NCI-H446 (cell line): ENCODE data around the gene PER2.
"Not testable (repeated sequence)": the region's sequence is repeated elsewhere in the genome, so short reads cannot be mapped to it uniquely, and the experiment has no call there.

ENCODE experiments used
- DNase-seq, 2 experiments: peaks; one replicate each; lab custom pipeline; 2025; lab: John Stamatoyannopoulos, UW

Gene PER2

DNA sequence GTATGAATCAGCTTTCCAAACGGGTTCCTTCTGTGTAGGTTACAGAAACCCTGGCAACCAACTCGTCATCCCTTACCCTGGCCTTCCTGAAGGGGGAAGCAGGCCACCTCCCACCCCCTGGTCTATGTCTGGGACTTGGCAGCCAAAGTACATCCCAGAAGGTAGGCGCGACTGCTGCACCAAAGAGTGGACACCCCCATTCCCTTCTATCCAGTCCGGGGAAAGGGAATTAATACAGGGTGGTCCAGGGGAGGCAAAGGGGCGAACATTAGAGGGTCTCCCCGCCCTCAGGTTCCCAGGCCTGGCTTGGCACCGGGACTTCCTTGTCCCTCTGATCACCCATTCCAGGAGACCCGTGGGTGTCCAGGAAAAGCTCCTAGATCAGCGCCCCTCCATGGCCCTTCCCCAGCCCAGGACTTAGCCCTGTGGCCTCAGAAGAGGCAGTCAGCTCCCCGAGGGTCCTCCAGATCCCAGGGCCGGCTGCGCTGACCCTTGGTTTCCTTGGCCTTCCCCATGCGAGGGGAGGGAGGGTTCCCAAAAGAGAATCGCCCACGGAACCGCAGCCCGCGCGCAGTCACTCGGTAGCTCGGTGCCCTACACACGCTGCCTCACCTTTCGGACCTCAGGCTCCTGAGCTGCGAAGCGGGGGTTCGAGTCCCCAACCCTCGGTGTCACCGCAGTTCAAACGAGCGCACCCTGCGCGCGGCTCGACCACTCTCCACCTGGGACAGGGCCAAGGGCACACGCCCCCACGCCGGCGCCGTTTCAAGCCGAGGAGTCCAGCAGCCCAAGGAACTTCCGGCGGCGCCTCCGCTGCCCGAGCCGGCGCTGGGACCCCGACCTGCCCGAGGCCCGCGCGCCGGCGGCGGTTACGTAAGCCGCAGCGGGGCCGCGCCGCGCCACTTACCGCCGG lies at the start of gene PER2:
Gene PER2 (minus strand): TSS at position 874 of the 913 bp plus-strand sequence. CDS start 10,674 bp downstream, outside the sequence.
- DNase-seq: peak; percentile 31 to 53

DNA sequence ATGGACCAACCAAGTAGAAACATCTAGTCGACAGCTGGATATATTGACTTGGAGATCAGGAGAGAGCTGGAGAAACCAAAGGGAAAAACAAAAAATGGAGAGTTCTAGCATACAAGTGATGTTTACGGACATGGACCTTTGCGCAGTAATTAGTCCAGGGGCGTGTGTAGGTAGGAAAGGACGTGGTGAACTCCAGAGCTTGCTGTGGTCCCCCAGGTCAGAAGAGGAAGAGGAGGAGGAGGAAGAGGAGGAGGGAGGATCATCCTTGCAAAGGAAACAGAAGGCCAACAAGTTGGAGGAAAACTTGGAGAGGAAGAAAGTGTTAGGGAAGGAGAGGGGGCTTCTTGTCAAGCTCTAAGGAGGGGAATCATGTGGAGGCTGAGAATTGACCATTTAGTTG lies 49.4 kb upstream of the PER2 start:
- no peak for DNase-seq

DNA sequence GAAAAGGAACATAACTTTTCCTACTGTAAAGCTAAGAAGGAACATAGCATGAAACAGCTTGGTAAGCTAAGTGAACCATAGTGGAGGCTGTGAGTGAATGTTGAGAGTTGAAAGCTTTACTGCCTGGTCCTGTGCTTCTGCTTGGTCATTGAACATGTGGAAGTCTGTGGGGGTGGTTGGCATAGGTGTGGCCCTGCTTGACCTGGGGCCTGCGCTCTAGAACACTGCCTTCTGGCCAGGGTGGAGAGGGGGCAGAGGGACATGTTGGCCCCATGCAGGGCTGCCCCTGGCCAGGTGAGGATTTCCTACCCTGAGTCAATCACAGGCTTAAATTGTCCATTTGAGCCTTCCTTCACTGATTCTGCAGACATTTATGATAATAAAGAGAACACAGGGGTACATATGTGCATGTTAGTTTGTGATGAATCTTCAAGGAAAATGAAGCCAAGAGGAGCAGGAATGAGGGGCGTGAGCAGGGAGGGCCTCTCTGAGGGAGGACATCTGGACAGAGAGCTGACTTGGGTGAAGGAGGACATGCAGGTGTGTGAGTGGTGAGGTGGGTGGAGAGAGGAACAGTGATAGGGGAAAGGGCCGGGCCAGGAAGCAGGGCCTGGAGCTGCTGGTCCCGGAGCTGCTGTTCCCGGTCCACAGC lies 48.5 kb upstream of the PER2 start:
- no peak for DNase-seq

GRCh38 chr2:238336151-238336550 lies 47.7 kb upstream of the PER2 start:
- DNase-seq: no peak

DNA sequence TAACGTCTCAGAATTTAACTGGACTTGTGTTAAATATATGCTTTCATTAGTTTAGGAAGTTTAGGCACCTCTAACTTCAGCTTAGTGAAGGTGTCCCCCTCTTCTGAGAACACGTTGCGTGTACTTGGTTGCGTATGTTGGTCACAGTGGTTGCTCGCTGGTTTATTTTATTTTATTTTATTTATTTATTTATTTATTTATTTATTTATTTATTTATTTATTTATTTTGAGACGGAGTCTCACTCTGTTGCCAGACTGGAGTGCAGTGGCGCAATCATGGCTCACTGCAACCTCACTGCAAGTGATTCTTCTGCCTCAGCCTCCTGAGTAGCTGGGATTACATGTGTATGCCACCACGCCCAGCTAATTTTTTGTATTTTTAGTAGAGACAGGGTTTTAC lies 47.2 kb upstream of the PER2 start:
- not testable (repeated sequence) for DNase-seq

GRCh38 chr2:238334885-238335284 lies 46.5 kb upstream of the PER2 start:
- no peak for DNase-seq

DNA sequence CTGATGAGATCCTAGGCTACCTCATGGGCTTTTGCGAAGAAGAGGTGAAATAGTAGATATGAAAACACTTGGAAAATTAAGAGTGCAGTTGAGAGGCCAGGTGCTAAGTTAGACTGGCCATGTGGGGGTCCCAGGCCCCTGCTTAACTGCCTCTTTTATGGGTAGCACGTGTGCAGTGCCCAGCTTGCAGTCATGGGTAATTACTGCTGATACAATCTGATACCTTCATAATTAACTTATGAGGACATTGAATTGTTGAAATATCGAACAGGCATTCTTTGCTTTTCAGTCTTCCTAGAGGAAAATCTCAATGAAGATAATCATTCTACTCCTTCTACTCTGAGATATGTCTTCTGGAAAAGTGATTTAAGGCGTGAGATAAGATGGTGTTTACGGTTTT lies 43.5 kb upstream of the PER2 start:
- DNase-seq: no peak

- no peak for DNase-seq
Measured at GRCh38 chr2:238330391-238330790, 42.0 kb upstream of the PER2 start.

- DNase-seq: no peak
Measured at GRCh38 chr2:238327751-238328150, 39.3 kb upstream of the PER2 start.

- DNase-seq: no peak
Measured at GRCh38 chr2:238326801-238327365, 38.5 kb upstream of the PER2 start.

GRCh38 chr2:238325694-238326093 lies 37.3 kb upstream of the PER2 start:
- no peak for DNase-seq

GRCh38 chr2:238324248-238324647 lies 35.8 kb upstream of the PER2 start:
- DNase-seq: not testable (repeated sequence)

DNA sequence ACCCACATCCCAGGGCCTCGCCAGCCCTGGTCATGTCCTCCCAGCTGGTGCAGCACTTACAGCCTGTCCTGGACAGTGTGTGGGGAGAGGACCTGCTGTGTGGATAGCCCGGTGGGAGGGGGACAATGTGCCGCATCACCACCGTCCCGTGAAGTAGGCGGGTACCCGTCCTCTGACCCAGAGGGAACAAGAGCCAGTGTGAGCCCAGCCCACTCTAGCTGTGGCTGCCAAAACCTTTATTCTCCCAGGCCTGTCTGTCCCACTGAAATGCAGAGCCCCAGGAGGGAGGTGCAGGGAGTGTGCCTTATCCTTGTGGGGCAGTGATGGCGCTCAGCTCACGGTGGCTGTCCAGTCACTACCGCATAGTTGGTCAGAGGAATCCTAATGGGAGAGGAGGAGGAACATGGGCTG lies 33.6 kb upstream of the PER2 start:
- no peak for DNase-seq

DNA sequence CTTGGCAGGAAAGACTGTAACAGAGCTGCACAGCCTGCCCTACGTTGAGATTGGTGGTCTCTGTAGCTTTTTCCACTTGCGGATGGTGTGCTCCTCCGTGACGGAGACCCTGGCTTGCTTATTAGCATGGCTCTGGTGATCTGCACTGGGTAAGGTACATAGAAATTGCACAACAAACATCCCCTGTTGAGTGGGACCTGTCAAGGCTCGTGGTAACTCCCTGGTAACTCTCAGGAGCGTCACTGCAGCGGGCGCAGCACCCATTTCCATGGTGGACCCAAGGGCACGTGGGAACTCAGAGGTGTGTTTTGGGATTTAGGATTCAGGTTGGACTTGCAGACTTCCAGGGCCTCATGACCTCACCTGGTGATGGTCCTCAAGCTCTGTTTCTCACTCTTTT lies 33.1 kb upstream of the PER2 start:
- DNase-seq: no peak

GRCh38 chr2:238320648-238321281 lies 32.4 kb upstream of the PER2 start:
- DNase-seq: no peak

DNA sequence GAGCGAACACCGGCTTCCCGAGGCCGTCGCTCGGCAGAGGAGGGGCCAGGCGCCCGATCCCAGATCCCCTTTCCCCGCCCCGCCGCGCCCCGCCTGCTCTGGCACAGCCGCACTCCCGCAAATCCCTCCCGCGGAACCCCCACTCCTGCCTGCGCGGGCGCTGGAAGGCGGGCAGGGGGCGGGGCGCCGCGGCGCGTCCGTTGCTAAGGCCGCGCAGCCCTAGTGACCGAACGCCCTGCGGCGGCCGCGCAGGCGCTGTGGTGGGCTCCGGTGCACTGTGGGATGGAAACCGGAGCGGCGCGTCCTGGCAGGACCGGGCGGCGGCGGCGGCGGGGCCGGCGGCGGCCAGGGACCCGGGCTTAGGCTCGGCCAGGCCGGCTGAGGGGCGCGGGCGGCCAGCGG lies 31.8 kb upstream of the PER2 start, which contains the start of gene TRAF3IP1:
Gene TRAF3IP1 (plus strand): TSS at position 273 of the 402 bp plus-strand sequence. CDS start 145 bp downstream, outside the sequence.
- DNase-seq: peak; percentile 65 to 93

GRCh38 chr2:238315031-238315595 lies 26.7 kb upstream of the PER2 start:
- no peak for DNase-seq

DNA sequence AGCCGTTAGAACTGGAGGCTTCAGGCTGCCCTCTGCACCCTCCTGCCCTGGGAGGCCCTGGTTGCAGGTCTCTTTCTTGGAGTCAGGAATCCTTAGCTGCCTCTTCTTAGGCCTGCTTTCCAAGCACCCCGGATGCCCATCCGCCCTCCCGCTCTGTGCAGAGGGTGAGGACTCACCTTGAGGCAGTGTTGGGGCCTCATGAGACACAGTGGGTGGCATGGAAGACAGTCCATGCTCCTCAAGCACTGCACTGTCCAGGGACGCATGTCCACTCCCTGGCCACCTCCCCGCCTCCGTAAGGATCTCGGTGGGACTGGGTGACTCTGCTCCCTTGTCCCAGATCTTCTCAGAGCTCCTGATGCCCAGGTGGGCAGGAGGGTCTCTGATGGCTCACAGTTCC lies 26.2 kb upstream of the PER2 start:
- DNase-seq: no peak

DNA sequence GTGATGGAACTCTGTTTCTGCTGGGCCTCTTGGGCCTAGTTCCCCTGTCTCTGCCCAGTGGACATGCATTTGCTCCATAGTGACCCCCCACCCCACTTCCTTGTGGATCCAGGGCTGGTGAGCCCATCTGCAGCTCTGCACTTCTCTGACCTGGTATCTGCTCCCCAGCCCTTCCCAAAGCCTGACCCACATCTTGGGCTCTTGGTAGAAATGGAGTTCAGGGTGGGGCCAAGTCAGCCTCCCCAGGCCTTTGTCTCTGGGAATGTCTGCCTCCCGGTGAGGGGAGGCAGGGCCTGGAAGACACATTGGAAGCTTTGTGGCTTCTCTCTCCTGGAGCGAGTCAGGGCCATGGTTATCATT lies 25.6 kb upstream of the PER2 start:
- no peak for DNase-seq

DNA sequence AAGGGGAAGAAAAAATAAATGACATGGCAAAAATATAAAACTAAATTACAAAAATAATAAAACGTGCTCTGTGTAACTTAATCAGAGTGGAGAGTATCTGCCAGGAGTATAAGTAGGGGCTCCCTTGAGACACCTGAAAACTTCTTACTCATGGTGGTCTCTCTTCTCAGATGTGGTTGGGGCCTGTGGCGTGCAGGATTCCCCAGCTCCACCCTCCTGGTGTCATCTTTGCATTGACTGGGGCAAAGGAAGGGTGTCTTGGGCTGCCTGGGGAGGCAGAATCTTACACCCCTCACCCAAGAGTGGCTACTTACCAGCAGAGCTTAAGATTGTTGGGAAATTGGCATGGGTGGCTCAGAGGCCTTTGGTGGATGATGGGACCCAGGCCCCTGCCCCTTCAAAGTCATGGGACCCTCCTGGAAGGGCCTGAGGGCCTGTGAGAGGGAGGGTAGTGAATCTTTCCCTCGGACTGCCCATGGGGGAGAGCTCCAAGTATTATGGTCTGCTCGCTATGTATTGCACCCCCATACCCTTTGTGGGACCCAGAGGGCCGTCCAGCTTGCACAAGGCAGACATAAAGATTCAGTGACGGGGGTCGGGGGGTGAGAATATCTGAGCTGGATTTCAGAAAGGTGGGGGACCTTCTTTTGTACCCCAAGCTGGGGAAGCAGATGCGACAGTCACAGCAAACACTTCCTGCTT lies 25.0 kb upstream of the PER2 start:
- no peak for DNase-seq

- not testable (repeated sequence) for DNase-seq
Measured at GRCh38 chr2:238310721-238311120, 22.3 kb upstream of the PER2 start.
